GM23338 (cell line): ENCODE measurements around the gene RPL37A. TPM values are rescaled to one million over a fixed set of nuclear protein-coding genes. Genes with fewer than 3 reads are reported as not detected.

ENCODE experiments used
- ATAC-seq: fragments of 200-7000 bp; cut with Tn5 transposase; 3 replicates; pipeline ENCODE4 v1.9.1; 2020
- DNase-seq: peaks from one replicate; pipeline ENCODE4 v3.0.0-alpha.2; 2015; ENCODE audit warnings: low spot score
- H2AFZ ChIP-seq: fragments of 200-600 bp; sonication (generic); 2 replicates; pipeline ENCODE4 v1.8.0; 2016; ENCODE audit warnings: antibody characterized with exemption, mild to moderate bottlenecking, moderate library complexity
- H3F3A ChIP-seq: fragments of 200-600 bp; sonication (generic); replicated peaks from 2 replicates; pipeline ENCODE4 v1.8.0; 2017; ENCODE audit warnings: antibody characterized with exemption, mixed run types, low read depth
- H3K27ac ChIP-seq: fragments of 200-600 bp; sonication (generic); 2 replicates; pipeline ENCODE4 v1.6.1; 2016; ENCODE audit warnings: low read depth
- H3K27me3 ChIP-seq: fragments of 200-600 bp; sonication (generic); 2 replicates; pipeline ENCODE4 v1.8.0; 2016; ENCODE audit warnings: mild to moderate bottlenecking, mixed run types, moderate library complexity; ENCODE audit not compliant: insufficient read depth
- H3K36me3 ChIP-seq: fragments of 200-600 bp; sonication (generic); 2 replicates; pipeline ENCODE4 v1.8.0; 2016; ENCODE audit warnings: mild to moderate bottlenecking; ENCODE audit not compliant: insufficient read depth
- H3K4me1 ChIP-seq: fragments of 200-600 bp; sonication (generic); 2 replicates; pipeline ENCODE4 v1.8.0; 2016; ENCODE audit warnings: mild to moderate bottlenecking, moderate library complexity; ENCODE audit not compliant: insufficient read depth
- H3K4me2 ChIP-seq: fragments of 200-600 bp; sonication (generic); 2 replicates; pipeline ENCODE4 v1.7.1; 2017; ENCODE audit warnings: mixed run types
- H3K4me3 ChIP-seq: fragments of 200-600 bp; sonication (generic); 2 replicates; pipeline ENCODE4 v1.6.1; 2016; ENCODE audit warnings: mixed run types
- H3K79me2 ChIP-seq: fragments of 200-600 bp; sonication (generic); replicated peaks from 2 replicates; pipeline ENCODE4 v1.8.0; 2017; ENCODE audit warnings: mild to moderate bottlenecking; ENCODE audit not compliant: insufficient read depth
- H3K9me2 ChIP-seq: fragments of 200-600 bp; sonication (generic); 2 replicates; pipeline ENCODE4 v1.8.0; 2017; ENCODE audit not compliant: insufficient read depth
- H4K20me1 ChIP-seq: fragments of 200-600 bp; sonication (generic); replicated peaks from 2 replicates; pipeline ENCODE4 v1.8.0; 2017; ENCODE audit warnings: mild to moderate bottlenecking; ENCODE audit not compliant: insufficient read depth
- H3K27ac Mint-ChIP-seq: 2 replicates; pipeline ENCODE4 v1.8.0; 2020; ENCODE audit warnings: inconsistent platforms, mild to moderate bottlenecking, moderate library complexity, mixed read lengths
- H3K27me3 Mint-ChIP-seq: 3 replicates; pipeline ENCODE4 v1.8.0; 2022; ENCODE audit warnings: low read depth, mild to moderate bottlenecking, moderate library complexity, mixed read lengths, inconsistent platforms; ENCODE audit not compliant: insufficient read depth, poor library complexity
- H3K36me3 Mint-ChIP-seq: 3 replicates; pipeline ENCODE4 v1.8.0; 2021; ENCODE audit warnings: low read depth, mild to moderate bottlenecking, inconsistent platforms, moderate library complexity, mixed read lengths
- H3K4me1 Mint-ChIP-seq: 3 replicates; pipeline ENCODE4 v1.8.0; 2020; ENCODE audit warnings: mild to moderate bottlenecking, inconsistent platforms, mixed read lengths
- H3K4me3 Mint-ChIP-seq: 3 replicates; pipeline ENCODE4 v1.8.0; 2021; ENCODE audit warnings: moderate library complexity, mild to moderate bottlenecking, inconsistent platforms, mixed read lengths
- H3K9me3 Mint-ChIP-seq: 3 replicates; pipeline ENCODE4 v1.8.0; 2020; ENCODE audit warnings: moderate library complexity, mild to moderate bottlenecking, inconsistent platforms, mixed read lengths
- CREB1 ChIP-seq: fragments of 250-450 bp; sonication (Bioruptor Pico); IDR thresholded peaks from 2 replicates; pipeline ENCODE4 v1.5.0; 2020; ENCODE audit warnings: low read depth, mild to moderate bottlenecking, moderate library complexity
- CTCF ChIP-seq, 2 experiments: fragments of 200-600 bp in 1 of 2; sonication (generic) in 1 of 2; conservative IDR thresholded peaks; 2 replicates each; pipeline versions ENCODE4 v1.5.1 to v1.6.1; 2016 to 2017; ENCODE audit warnings: antibody characterized with exemption in 2 of 2, low read depth in 2 of 2, mild to moderate bottlenecking in 2 of 2, moderate library complexity in 1 of 2
- ETS1 ChIP-seq: IDR thresholded peaks from 2 replicates; pipeline ENCODE4 v1.6.1; 2016; ENCODE audit warnings: antibody characterized with exemption
- EZH2 ChIP-seq: fragments of 200-600 bp; sonication (generic); IDR thresholded peaks from one replicate; pipeline ENCODE4 v1.8.0; 2017; ENCODE audit warnings: antibody characterized with exemption, mild to moderate bottlenecking, low read depth; ENCODE audit not compliant: unreplicated experiment
- EZH2phosphoT487 ChIP-seq: fragments of 200-600 bp; sonication (generic); IDR thresholded peaks from one replicate; pipeline ENCODE4 v1.8.1; 2018; ENCODE audit warnings: antibody characterized with exemption; ENCODE audit not compliant: unreplicated experiment
- JUNB ChIP-seq: IDR thresholded peaks from one replicate; pipeline ENCODE4 v1.6.1; 2016; ENCODE audit warnings: antibody characterized with exemption; ENCODE audit not compliant: unreplicated experiment
- NANOG ChIP-seq: IDR thresholded peaks from 2 replicates; pipeline ENCODE4 v1.6.1; 2016; ENCODE audit warnings: antibody characterized with exemption, borderline replicate concordance
- POLR2AphosphoS5 ChIP-seq: IDR thresholded peaks from 2 replicates; pipeline ENCODE4 v1.6.1; 2016; ENCODE audit warnings: antibody characterized with exemption, low read depth
- REST ChIP-seq: IDR thresholded peaks from one replicate; pipeline ENCODE4 v1.6.1; 2018; ENCODE audit warnings: antibody characterized with exemption; ENCODE audit not compliant: unreplicated experiment
- STAT1 ChIP-seq: IDR thresholded peaks from one replicate; pipeline ENCODE4 v1.6.1; 2016; ENCODE audit warnings: antibody characterized with exemption; ENCODE audit not compliant: unreplicated experiment
- ZNF114 ChIP-seq: fragments of 250-450 bp; sonication (Bioruptor Pico); IDR thresholded peaks from 2 replicates; pipeline ENCODE4 v1.5.0; 2020; ENCODE audit warnings: mild to moderate bottlenecking, moderate library complexity
- ZNF331 ChIP-seq: fragments of 250-450 bp; sonication (Bioruptor Pico); IDR thresholded peaks from 2 replicates; pipeline ENCODE4 v1.5.0; 2020; ENCODE audit warnings: low read depth, mild to moderate bottlenecking, moderate library complexity
- ZNF462 ChIP-seq: fragments of 250-450 bp; sonication (Bioruptor Pico); IDR thresholded peaks from 2 replicates; pipeline ENCODE4 v1.5.0; 2020; ENCODE audit warnings: mild to moderate bottlenecking, moderate library complexity
- polyA plus RNA-seq: library from polyadenylated mRNA; unstranded; fragments of >200 nt; fragmentation: Nextera tagmentation; extraction: Ambion mirVana; gene quantifications from 2 replicates; pipeline ENCODE4 v1.2.1, GENCODE V29; 2016
- total RNA-seq: library from RNA; depleted of rRNA; stranded (reverse); fragments of >200 nt; shearing (Covaris generic); gene quantifications from 2 replicates; pipeline ENCODE4 v1.2.3, GENCODE V29; 2014

The RPL37A gene
- total and polyA plus RNA-seq, 2 experiments from 2014 or later, result 1,118 to 5,036 TPM

- no peaks in the 10 kb centered on the region for H3K27me3 ChIP-seq
- no peaks in the 10 kb centered on the region for H3K79me2 ChIP-seq
- H3K27ac ChIP-seq, result no peak overlapping the region
- no peak overlapping the region for H3K4me2 ChIP-seq
- Mint-ChIP-seq H3K27me3 (peaks cover 1% of the 10 kb centered on the region), H3K27ac (no peak overlapping the region), H3K4me3 (no peak overlapping the region), H3K36me3 (no peaks in the 10 kb centered on the region; the same call in 2 of the 3 replicates), H3K4me1 (peaks cover 3% of the 10 kb centered on the region; the same call in 2 of the 3 replicates), H3K9me3 (no peaks in the 10 kb centered on the region)
- TF ChIP-seq NANOG (no peak), ZNF331 (CRISPR knock-in tag) (no peak), EZH2 (no peak), CREB1 (CRISPR knock-in tag) (no peak), ZNF462 (CRISPR knock-in tag) (no peak), POLR2AphosphoS5 (no peak), JUNB (no peak), CTCF (conservative IDR thresholded peaks at IDR 0.05; ENCODE audit: low read depth in 2 of 2) (no peak), STAT1 (no peak), REST (no peak), ETS1 (no peak), EZH2phosphoT487 (no peak), ZNF114 (CRISPR knock-in tag) (no peak)
- H3K36me3 ChIP-seq, result no peaks in the 10 kb centered on the region
- DNase-seq, result no peak
- H3K4me1 ChIP-seq, result no peaks in the 10 kb centered on the region
- H2AFZ ChIP-seq, result no peak overlapping the region
- peaks cover 2% of the 10 kb centered on the region; the same call in 1 of the 2 replicates for H3K9me2 ChIP-seq
- no peaks in the 10 kb centered on the region for H3F3A ChIP-seq
- H3K4me3 ChIP-seq, result no peak overlapping the region
- ATAC-seq, result no peak
- no peaks in the 10 kb centered on the region for H4K20me1 ChIP-seq
Observed at GRCh38 chr2:216527600-216527999, 29.0 kb downstream of the RPL37A start.
